ENCODE measurements around the gene KIF16B. TPM values are rescaled to one million over a fixed set of nuclear protein-coding genes. Genes with fewer than 3 reads are reported as not detected.

Gene KIF16B
- total and polyA plus RNA-seq, 9 of the 15 experiments (the other 6 are each of a cell fraction or from before 2014, with no cell fraction given): 1.00 to 10.6 (median 8.5) TPM

GRCh38 chr20:16346956-16347355 is 226.3 kb downstream of the KIF16B start:
- CTCF ChIA-PET (ENCODE audit: low intra/inter-chr PET ratio): no interaction called here
- TF ChIP-seq TFAM (CRISPR knock-in tag; conservative IDR thresholded peaks at IDR 0.05) (no peak), ZNF121 (CRISPR knock-in tag; conservative IDR thresholded peaks at IDR 0.05) (no peak), ZNF398 (CRISPR knock-in tag; IDR thresholded peaks at IDR 0.05) (no peak), ETV6 (IDR thresholded peaks at IDR 0.05; ENCODE audit: borderline replicate concordance in 1 of 2, low read depth in 2 of 2, low read length in 1 of 2) (no peak), ETV6 (CRISPR knock-in tag; IDR thresholded peaks at IDR 0.05; ENCODE audit: borderline replicate concordance) (no peak), C11orf30 (IDR thresholded peaks at IDR 0.05; ENCODE audit: low read depth) (no peak), ZKSCAN1 (IDR thresholded peaks at IDR 0.05; ENCODE audit: low read depth, low read length) (no peak), RHOXF2B (CRISPR knock-in tag; conservative IDR thresholded peaks at IDR 0.05) (no peak), ZNF431 (CRISPR knock-in tag; IDR thresholded peaks at IDR 0.05) (no peak), THRAP3 (IDR thresholded peaks at IDR 0.05; ENCODE audit: borderline replicate concordance) (no peak), ZC3H4 (CRISPR knock-in tag; IDR thresholded peaks at IDR 0.05; ENCODE audit: borderline replicate concordance) (no peak), CREB5 (CRISPR knock-in tag; IDR thresholded peaks at IDR 0.05) (no peak), CBFA2T3 (IDR thresholded peaks at IDR 0.05) (no peak), CBX3 (IDR thresholded peaks at IDR 0.05; ENCODE audit: borderline replicate concordance in 1 of 2, low read length in 2 of 2) (no peak), HMG20A (CRISPR knock-in tag; conservative IDR thresholded peaks at IDR 0.05) (no peak), EP400 (IDR thresholded peaks at IDR 0.05) (no peak)
- TF ChIP-seq, protein P1, sequence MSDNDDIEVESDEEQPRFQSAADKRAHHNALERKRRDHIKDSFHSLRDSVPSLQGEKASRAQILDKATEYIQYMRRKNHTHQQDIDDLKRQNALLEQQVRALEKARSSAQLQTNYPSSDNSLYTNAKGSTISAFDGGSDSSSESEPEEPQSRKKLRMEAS (CRISPR knock-in tag; IDR thresholded peaks at IDR 0.05): no peak
- no peaks in the 10 kb centered on the region for H3K4me1 ChIP-seq (replicated peaks in 1 of 2; ENCODE audit: control insufficient read depth in 2 of 2, insufficient read depth in 2 of 2, low read length in 2 of 2)
- no peaks in the 10 kb centered on the region for H4K20me1 ChIP-seq (replicated peaks; ENCODE audit: control insufficient read depth, insufficient read depth, low read length)
- H3K27me3 ChIP-seq (ENCODE audit: control insufficient read depth in 2 of 2, insufficient read depth in 2 of 2, low read length in 2 of 2): no peaks in the 10 kb centered on the region
- H3K4me3 ChIP-seq: no peak overlapping the region
- H3K9me3 ChIP-seq (replicated peaks; ENCODE audit: control insufficient read depth, insufficient read depth, low read depth, low read length): no peaks in the 10 kb centered on the region
- in situ Hi-C loops (cut with MboI): no loop called here
- intact Hi-C loops (cut with micrococcal nuclease): no loop called here
- ATAC-seq: no peak
- FAIRE-seq: no peak
- no peaks in the 10 kb centered on the region for H3K9me1 ChIP-seq (ENCODE audit: control insufficient read depth, insufficient read depth, low read length)
- H3K36me3 ChIP-seq (ENCODE audit: control insufficient read depth, insufficient read depth, low read length): no peaks in the 10 kb centered on the region
- no peak overlapping the region for H2AFZ ChIP-seq (ENCODE audit: low read depth, low read length)
- no peak overlapping the region for H3K27ac ChIP-seq (ENCODE audit: extremely low read depth, low read depth, low read length)
- POLR2A ChIA-PET: no interaction called here
- DNase-seq (ENCODE audit: extremely low read depth in 1 of 4, low spot score in 3 of 4): no peak
- 62% methylated on average over 6 of the region's 7 CpGs for WGBS (ENCODE audit: insufficient coverage, low coverage, missing lambda C conversion rate)
- no peaks in the 10 kb centered on the region for H3K79me2 ChIP-seq (ENCODE audit: control insufficient read depth, insufficient read depth, low read length)
- H3K4me2 ChIP-seq (ENCODE audit: insufficient read depth, low read length): no peak overlapping the region
- no TSS peak for BruUV-seq (replicated peaks)
- H3K9ac ChIP-seq (ENCODE audit: insufficient read depth in 1 of 2, low read depth in 2 of 2, low read length in 2 of 2): no peak overlapping the region
